K562 (cell line): ENCODE data around the gene ZP1. TPM values are rescaled to one million over a fixed set of nuclear protein-coding genes. Genes with fewer than 3 reads are reported as not detected.

ENCODE experiments used
- CSDE1 ChIP-seq, 2 experiments: fragments of 450-650 bp; IDR thresholded peaks; 2 replicates each; pipeline ENCODE4 v1.6.1; 2016; ENCODE audit warnings: mild to moderate bottlenecking in 1 of 2
- CXXC5 ChIP-seq: fragments of 250-450 bp; sonication (Bioruptor Pico); IDR thresholded peaks from 2 replicates; pipeline ENCODE4 v1.8.0; 2022; ENCODE audit warnings: inconsistent platforms, mild to moderate bottlenecking, moderate library complexity
- ELF2 ChIP-seq: fragments of 250-450 bp; sonication (Bioruptor Pico); IDR thresholded peaks from 2 replicates; pipeline ENCODE4 v1.5.0; 2021; ENCODE audit warnings: mild to moderate bottlenecking
- EP400 ChIP-seq: fragments of 450-650 bp; IDR thresholded peaks from 2 replicates; pipeline ENCODE4 v1.6.1; 2017; ENCODE audit warnings: antibody characterized with exemption, mild to moderate bottlenecking, moderate library complexity
- ETS1 ChIP-seq: conservative IDR thresholded peaks from 2 replicates; pipeline ENCODE4 v1.6.1; 2011; ENCODE audit warnings: low read depth, mild to moderate bottlenecking, low read length; ENCODE audit not compliant: control insufficient read depth
- FOXA3 ChIP-seq, 2 experiments: fragments of 450-650 bp in 1 of 2; sonication (generic) in 1 of 2; formaldehyde crosslinking; IDR thresholded peaks in 1 of 2; conservative IDR thresholded peaks in 1 of 2; 2 replicates each; pipeline versions ENCODE4 v1.4.0 to v1.8.0; 2020 to 2022; ENCODE audit warnings: mild to moderate bottlenecking in 2 of 2, missing genetic modification reagents in 1 of 2
- GMEB1 ChIP-seq: fragments of 250-450 bp; sonication (Bioruptor Pico); IDR thresholded peaks from 2 replicates; pipeline ENCODE4 v1.4.0; 2020; ENCODE audit warnings: mild to moderate bottlenecking
- LEF1 ChIP-seq: fragments of 450-650 bp; IDR thresholded peaks from 2 replicates; pipeline ENCODE4 v1.6.1; 2016; ENCODE audit warnings: mild to moderate bottlenecking
- NBN ChIP-seq: fragments of 450-650 bp; IDR thresholded peaks from 2 replicates; pipeline ENCODE4 v1.6.1; 2016; ENCODE audit warnings: low read depth, mild to moderate bottlenecking
- PHB ChIP-seq: fragments of 250-450 bp; sonication (Bioruptor Pico); IDR thresholded peaks from 2 replicates; pipeline ENCODE4 v1.5.0; 2021
- POLR2B ChIP-seq: fragments of 450-650 bp; IDR thresholded peaks from 2 replicates; pipeline ENCODE4 v1.6.1; 2018; ENCODE audit warnings: low read depth; ENCODE audit not compliant: partially characterized antibody
- SMARCE1 ChIP-seq: fragments of 450-650 bp; IDR thresholded peaks from 2 replicates; pipeline ENCODE4 v1.7.1; 2016; ENCODE audit warnings: mild to moderate bottlenecking
- XRCC5 ChIP-seq: fragments of 200-400 bp; formaldehyde crosslinking; IDR thresholded peaks from 2 replicates; pipeline ENCODE4 v1.6.1; 2017; ENCODE audit warnings: low read depth, mild to moderate bottlenecking, low read length
- YY1 ChIP-seq, 3 experiments: IDR thresholded peaks; 2 replicates each; pipeline ENCODE4 v1.6.1; 2011; ENCODE audit warnings: low read length in 2 of 3, mild to moderate bottlenecking in 2 of 3, moderate library complexity in 2 of 3, borderline replicate concordance in 1 of 3, control low read depth in 1 of 3, low read depth in 1 of 3; ENCODE audit not compliant: insufficient read depth in 3 of 3, insufficient replicate concordance in 2 of 3, control insufficient read depth in 1 of 3, insufficient read length in 1 of 3; ENCODE audit errors: extremely low read depth in 1 of 3
- ZFX ChIP-seq: sonication (generic); formaldehyde crosslinking; IDR thresholded peaks from 2 replicates; pipeline ENCODE4 v1.8.0; 2022; ENCODE audit warnings: mild to moderate bottlenecking, missing genetic modification reagents, moderate library complexity
- ZNF24 ChIP-seq: fragments of 450-650 bp; IDR thresholded peaks from 2 replicates; pipeline ENCODE4 v1.6.1; 2016
- polyA plus RNA-seq, 8 experiments: library from polyadenylated mRNA; depleted of rRNA in 4 of 8; stranded (reverse) in 5 of 8; unstranded in 3 of 8; fragments of >200 nt; fragmentation: Nextera tagmentation in 2 of 8; fragmentation: Illumina TruSeq in 1 of 8; extraction: Ambion mirVana in 2 of 8; extraction: Trizol in 1 of 8; gene quantifications; 2 replicates each; pipeline versions ENCODE4 v1.2.1 to v1.2.3, GENCODE V29; 2011 to 2014; ENCODE audit warnings: inconsistent platforms in 1 of 8, missing spikeins in 1 of 8
- total RNA-seq, 7 experiments: library from RNA; depleted of rRNA in 6 of 7; stranded (reverse); fragments of >200 nt in 6 of 7; fragmentation: Illumina TruSeq in 2 of 7; extraction: Trizol in 2 of 7; gene quantifications; 2 replicates each; pipeline versions ENCODE4 v1.2.1 to v1.2.3, GENCODE V29; 2011 to 2021; ENCODE audit warnings: low replicate concordance in 1 of 7
- TF ChIP-seq, protein P1 (sequence below): fragments of 250-450 bp; sonication (Bioruptor Pico); IDR thresholded peaks from 2 replicates; pipeline ENCODE4 v1.5.0; 2021
- TF ChIP-seq, protein P2 (sequence below): fragments of 250-450 bp; sonication (Bioruptor Pico); IDR thresholded peaks from 2 replicates; pipeline ENCODE4 v1.4.0; 2020; ENCODE audit warnings: mild to moderate bottlenecking, moderate library complexity, borderline replicate concordance

The ZP1 gene
- total and polyA plus RNA-seq, 9 of the 15 experiments (the other 6 are each of a cell fraction or from before 2014, with no cell fraction given) = 0.11 to 0.15 TPM; not detected in 7

DNA sequence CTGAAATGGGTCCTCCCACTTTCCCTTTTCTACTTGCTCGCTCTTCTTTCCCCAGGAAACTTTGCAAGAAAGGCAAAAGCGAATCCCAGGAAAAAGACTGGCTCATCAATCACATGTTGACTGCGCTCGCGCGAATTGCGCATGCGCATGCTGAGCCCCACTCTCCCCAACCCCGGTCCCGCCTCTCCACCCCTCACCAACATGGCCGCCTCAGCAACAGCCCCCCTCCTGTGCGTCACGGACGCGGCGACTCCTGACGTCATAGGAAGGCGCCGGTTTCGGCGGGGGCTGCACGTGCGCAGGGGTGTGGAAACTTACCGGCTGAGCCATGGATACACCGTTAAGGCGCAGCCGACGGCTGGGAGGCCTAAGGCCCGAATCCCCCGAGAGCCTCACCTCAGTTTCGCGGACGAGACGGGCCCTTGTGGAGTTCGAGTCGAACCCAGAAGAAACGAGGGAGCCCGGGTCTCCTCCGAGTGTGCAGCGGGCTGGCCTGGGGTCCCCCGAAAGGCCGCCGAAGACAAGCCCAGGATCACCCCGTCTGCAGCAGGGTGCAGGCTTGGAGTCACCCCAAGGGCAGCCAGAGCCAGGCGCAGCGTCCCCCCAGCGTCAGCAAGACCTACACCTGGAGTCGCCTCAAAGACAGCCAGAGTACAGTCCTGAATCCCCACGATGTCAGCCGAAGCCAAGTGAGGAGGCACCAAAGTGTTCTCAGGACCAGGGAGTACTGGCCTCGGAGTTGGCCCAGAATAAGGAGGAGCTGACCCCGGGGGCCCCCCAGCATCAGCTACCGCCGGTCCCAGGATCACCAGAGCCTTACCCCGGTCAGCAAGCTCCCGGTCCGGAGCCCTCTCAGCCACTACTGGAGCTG is 25.3 kb upstream of the ZP1 start, which contains the start of gene CCDC86 (continued):
- TF ChIP-seq ZFX (CRISPR knock-in tag) = peak; percentile 78
- TF ChIP-seq, protein P1, sequence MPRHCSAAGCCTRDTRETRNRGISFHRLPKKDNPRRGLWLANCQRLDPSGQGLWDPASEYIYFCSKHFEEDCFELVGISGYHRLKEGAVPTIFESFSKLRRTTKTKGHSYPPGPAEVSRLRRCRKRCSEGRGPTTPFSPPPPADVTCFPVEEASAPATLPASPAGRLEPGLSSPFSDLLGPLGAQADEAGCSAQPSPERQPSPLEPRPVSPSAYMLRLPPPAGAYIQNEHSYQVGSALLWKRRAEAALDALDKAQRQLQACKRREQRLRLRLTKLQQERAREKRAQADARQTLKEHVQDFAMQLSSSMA (CRISPR knock-in tag) = peak; percentile 79; the same call in 1 of the 2 replicates
- peak; percentile 97 for TF ChIP-seq ETS1
- peak; percentile 77 for TF ChIP-seq ELF2
- TF ChIP-seq NBN = peak; percentile 98
- peak in 1 of 2 experiments; percentile 97; a peak in 2 of 4 replicates for TF ChIP-seq CSDE1 (IDR thresholded peaks at IDR 0.05)
- peak; percentile 84 for TF ChIP-seq CXXC5 (CRISPR knock-in tag)
- TF ChIP-seq ZNF24 = no peak
- peak; percentile 86 for TF ChIP-seq LEF1
- TF ChIP-seq POLR2B = peak; percentile 58
- TF ChIP-seq GMEB1 (CRISPR knock-in tag) = peak; percentile 83
- TF ChIP-seq PHB = no peak
- TF ChIP-seq, protein P2, sequence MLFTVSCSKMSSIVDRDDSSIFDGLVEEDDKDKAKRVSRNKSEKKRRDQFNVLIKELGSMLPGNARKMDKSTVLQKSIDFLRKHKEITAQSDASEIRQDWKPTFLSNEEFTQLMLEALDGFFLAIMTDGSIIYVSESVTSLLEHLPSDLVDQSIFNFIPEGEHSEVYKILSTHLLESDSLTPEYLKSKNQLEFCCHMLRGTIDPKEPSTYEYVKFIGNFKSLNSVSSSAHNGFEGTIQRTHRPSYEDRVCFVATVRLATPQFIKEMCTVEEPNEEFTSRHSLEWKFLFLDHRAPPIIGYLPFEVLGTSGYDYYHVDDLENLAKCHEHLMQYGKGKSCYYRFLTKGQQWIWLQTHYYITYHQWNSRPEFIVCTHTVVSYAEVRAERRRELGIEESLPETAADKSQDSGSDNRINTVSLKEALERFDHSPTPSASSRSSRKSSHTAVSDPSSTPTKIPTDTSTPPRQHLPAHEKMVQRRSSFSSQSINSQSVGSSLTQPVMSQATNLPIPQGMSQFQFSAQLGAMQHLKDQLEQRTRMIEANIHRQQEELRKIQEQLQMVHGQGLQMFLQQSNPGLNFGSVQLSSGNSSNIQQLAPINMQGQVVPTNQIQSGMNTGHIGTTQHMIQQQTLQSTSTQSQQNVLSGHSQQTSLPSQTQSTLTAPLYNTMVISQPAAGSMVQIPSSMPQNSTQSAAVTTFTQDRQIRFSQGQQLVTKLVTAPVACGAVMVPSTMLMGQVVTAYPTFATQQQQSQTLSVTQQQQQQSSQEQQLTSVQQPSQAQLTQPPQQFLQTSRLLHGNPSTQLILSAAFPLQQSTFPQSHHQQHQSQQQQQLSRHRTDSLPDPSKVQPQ = peak; percentile 79; the same call in 1 of the 2 replicates
- TF ChIP-seq FOXA3 (CRISPR knock-in tag; conservative IDR thresholded peaks at IDR 0.05 in 1 of 2, IDR thresholded peaks at IDR 0.05 in 1 of 2) = 0 out of 4 replicates have a peak, but pooled peaks of 1 of the 2 experiments have one; percentile 37
- peak; percentile 90 to 100 (median 99) for TF ChIP-seq YY1 (IDR thresholded peaks at IDR 0.05; ENCODE audit: borderline replicate concordance in 1 of 3, control insufficient read depth in 1 of 3, extremely low read depth in 1 of 3, insufficient read depth in 3 of 3, insufficient read length in 1 of 3, insufficient replicate concordance in 2 of 3, low read depth in 1 of 3, low read length in 2 of 3)
- TF ChIP-seq EP400 = peak; percentile 99
- 0 out of 2 replicates have a peak, but pooled peaks have one; percentile 32 for TF ChIP-seq SMARCE1
- TF ChIP-seq XRCC5 = peak; percentile 60; the same call in 1 of the 2 replicates
